CD1c-positive myeloid dendritic cell (primary cell): Measurements from ENCODE around the gene CAMTA1.

Experiments
- DNase-seq: peaks from one replicate; pipeline ENCODE4 v3.0.0-alpha.2; 2016; ENCODE audit errors: extremely low spot score

Gene CAMTA1

DNA sequence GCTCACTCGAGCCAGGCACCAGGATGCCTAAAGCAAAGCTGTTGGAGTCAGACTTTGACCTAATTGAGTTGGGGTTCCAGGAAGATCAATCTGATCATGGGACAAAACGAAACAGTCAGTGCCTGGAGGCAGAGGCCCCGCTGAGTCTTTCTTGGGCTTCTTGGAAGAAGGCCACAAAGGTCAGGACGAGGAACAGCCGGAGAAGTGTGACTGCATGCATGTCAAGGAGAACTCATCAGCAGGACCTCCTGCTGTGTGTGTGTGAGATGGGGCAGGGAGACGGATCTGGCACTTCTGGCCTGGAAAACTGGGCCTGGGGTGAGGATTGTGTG is 190.8 kb downstream of the CAMTA1 start:
- no peak for DNase-seq

DNA sequence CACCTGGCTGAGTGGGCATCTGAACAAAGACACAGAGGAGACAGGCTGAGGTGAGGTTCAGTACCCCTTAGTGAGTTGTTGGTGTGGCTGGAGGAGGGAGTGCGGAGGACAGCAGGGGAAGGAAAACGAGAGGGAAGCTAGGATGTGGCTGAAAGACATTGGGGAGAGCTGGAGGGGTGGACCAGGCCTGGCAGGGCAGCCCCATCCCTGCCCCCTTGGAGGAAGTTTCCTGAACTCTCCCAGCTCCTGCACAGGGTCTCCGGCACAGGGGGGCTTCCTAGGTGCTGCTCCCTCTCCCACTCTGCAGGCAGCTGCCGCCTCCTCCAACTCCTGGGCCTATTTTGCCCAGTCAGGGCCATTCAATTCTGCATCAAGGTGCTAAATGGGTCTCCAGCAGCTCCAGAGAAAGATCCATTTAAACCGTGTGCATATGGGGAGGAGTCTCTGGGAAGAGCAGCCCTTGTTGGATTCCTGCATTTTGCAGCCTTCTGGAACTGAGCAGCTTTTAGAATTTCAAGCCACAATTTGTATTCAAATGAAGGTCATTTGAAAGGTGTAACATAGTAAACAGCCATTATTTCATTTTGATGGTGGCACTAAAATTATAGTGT is 193.9 kb downstream of the CAMTA1 start:
- no peak for DNase-seq

GRCh38 chr1:6981595-6981994 is 196.3 kb downstream of the CAMTA1 start:
- no peak for DNase-seq

DNA sequence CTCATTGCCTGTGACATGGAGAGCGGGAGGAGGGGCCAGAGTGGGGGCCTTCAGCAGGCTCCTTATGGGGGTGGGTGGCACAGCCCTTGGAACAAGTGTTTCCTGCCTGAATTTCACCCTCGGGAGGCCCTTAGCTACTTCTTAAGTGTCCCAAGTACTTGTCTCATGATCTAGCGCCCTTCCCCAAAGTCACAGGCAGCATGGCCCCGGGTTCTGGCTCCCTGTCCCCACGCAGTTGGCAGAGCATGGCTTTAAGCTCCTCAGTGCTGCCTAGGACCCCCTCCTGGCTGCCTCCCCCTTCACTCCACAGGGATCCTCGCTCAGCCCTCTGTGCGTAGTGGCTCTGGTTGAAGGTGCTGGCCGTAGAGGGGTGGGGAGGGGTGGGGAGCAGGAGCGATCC is 197.2 kb downstream of the CAMTA1 start:
- DNase-seq: no peak

DNA sequence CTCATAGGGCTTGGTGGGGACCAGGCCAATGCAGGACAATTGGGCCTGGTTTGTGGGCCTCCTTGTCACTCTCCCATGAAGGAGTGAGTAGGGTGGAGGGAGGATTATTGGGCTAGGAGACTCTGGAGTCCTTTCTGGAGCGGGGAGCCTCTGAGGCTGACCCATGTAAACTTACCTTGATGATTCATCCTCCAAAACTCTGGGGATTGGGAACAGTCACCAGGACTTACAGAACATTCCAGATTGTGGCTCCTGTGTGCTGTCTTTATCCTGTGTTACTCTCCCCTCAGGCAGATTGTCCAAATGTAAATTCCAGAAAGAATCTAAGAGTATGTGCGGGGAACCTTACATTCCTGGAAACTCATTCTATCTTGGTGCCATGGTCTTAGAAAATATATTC is 197.6 kb downstream of the CAMTA1 start:
- DNase-seq: no peak

- no peak for DNase-seq
These were observed 199.3 kb downstream of the CAMTA1 start for GRCh38 chr1:6984536-6984935.

- DNase-seq: no peak
These were observed 199.7 kb downstream of the CAMTA1 start for GRCh38 chr1:6984986-6985385.

GRCh38 chr1:6985549-6986276 is 200.5 kb downstream of the CAMTA1 start:
- no peak for DNase-seq

DNA sequence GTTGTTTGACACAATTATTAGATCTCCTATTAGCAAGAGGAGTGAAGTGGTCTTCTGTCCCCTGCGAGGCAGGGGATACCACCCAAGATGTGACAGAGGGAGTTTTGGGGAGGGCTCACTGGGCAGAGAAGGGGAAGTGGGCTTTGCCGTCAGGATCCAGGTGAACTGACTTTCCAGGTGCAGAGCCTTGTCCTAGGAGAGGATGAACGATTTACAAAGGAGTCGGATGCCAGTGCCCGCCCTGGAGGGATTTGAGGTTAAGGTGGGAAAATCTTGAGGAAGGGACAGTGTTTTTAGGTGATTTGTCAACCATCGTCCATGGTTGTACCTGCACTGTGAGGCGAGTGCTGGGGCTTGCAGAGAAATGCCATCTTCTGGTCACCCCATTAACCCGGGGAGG is 201.0 kb downstream of the CAMTA1 start:
- no peak for DNase-seq

GRCh38 chr1:6987940-6988339 is 202.7 kb downstream of the CAMTA1 start:
- no peak for DNase-seq

- no peak for DNase-seq
These were observed 203.5 kb downstream of the CAMTA1 start for GRCh38 chr1:6988796-6989195.

DNA sequence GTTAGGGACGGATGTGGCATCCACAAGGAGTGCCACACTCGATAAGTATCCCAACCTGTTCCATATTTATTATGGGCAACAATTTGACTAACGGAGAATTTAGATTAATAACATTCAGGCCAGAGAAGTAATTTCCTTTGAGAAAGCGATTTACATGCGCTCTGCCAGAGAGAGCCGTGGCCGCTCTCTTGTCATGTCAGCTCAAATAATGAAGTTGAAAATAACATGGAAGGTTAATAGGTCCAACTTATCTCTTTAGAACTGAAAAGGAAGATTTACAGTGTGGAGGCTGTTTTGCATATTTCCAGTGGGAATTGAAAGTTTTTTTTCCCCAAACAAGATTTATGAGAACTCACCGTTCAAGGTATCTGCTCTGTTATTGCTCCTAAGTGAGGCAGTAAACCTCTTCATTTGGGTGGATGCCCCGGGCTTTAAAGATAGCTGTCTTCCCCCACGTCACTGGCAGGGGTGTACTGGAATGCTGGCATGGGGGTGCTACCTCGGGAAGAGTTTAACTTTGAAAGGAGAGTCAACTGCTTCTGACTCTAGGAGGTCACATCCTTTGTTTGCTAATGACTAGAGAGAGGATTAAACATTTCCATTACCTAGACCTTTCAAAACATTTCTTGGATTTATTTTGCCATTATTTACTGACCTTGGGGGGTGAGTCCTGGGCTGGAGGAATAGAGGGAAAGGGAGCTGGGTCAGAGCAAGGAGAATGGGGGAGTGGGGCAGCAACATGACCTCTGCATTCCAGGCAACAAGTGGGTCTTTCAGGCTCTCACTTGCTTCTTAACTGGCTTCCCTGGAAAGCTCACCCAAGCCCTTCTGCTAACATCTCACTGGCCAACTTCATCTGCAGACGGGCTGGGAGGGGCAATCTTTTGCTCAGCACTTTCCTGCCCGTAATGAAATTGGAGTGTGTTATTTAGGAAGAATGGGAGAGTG is 204.2 kb downstream of the CAMTA1 start:
- DNase-seq: no peak

GRCh38 chr1:6991266-6991665 is 206.0 kb downstream of the CAMTA1 start:
- no peak for DNase-seq

- DNase-seq: no peak
These were observed 210.5 kb downstream of the CAMTA1 start for GRCh38 chr1:6995789-6996188.

GRCh38 chr1:6996371-6996770 is 211.1 kb downstream of the CAMTA1 start:
- no peak for DNase-seq

- DNase-seq: no peak
These were observed 211.6 kb downstream of the CAMTA1 start for GRCh38 chr1:6996866-6997265.

GRCh38 chr1:6998267-6998666 is 213.0 kb downstream of the CAMTA1 start:
- DNase-seq: no peak

DNA sequence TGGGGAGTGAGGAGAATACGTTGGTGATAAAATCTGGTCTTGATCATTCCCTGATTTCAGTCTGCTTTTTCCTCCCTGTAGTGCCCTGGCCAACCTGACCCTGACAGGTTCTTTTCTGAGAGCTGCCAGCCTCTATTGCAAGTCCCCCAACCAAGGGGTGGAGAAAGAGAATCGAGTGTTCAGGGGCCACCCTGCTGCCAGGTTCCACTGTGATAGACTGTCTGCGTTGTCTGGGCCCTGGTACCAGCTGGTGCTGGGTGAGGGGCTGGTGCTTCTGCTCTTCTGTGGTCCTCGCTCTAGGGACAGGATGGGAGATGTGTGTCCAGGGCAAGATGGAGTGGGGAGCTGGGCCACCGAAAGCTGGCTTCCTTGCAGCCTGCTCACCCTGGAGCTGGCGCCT is 214.6 kb downstream of the CAMTA1 start:
- DNase-seq: no peak

- DNase-seq: no peak
These were observed 215.5 kb downstream of the CAMTA1 start for GRCh38 chr1:7000720-7001119.

- DNase-seq: no peak
These were observed 217.5 kb downstream of the CAMTA1 start for GRCh38 chr1:7002728-7003127.

DNA sequence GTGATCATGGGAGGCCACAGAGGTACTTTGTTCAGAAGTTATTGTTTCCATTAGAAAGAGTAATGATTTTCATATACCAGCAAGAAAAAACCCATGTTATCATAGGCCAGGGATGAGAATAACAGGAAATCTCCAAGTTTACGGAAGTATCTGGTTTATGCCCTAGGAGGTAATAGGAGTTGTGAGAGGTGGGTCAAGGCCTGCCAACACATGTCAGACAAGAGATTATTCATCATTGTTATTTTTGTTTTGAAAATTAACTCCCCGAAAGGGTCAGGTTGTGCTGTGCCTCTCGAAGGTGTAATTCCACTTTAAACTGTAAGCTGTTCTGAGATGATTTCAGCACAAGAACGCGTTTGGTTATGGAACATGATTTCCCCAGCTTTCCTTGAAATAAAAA is 218.4 kb downstream of the CAMTA1 start:
- no peak for DNase-seq

DNA sequence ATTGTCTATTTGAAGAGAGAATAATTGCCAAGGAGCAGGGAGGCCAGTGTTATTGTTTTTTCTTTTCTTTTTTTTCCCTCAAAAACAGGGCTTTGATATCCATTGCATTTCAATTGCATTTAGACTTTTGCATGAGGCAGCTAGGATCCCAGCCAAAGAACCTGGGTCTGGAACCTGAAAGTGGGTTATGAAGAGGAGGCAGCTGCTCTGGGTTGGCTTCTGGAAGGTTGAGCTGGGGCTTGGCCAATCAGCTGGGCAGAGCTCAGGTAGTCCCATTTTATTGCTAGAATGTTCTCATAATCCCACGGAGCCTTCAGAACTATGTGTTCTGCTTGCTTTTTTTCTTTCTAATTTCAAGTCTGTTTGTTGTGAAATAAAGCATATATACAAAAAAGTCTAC is 218.9 kb downstream of the CAMTA1 start:
- DNase-seq: no peak

- DNase-seq: no peak
These were observed 220.5 kb downstream of the CAMTA1 start for GRCh38 chr1:7005762-7006161.
